ENCODE data around the gene ATP2B3.

Gene ATP2B3

DNA sequence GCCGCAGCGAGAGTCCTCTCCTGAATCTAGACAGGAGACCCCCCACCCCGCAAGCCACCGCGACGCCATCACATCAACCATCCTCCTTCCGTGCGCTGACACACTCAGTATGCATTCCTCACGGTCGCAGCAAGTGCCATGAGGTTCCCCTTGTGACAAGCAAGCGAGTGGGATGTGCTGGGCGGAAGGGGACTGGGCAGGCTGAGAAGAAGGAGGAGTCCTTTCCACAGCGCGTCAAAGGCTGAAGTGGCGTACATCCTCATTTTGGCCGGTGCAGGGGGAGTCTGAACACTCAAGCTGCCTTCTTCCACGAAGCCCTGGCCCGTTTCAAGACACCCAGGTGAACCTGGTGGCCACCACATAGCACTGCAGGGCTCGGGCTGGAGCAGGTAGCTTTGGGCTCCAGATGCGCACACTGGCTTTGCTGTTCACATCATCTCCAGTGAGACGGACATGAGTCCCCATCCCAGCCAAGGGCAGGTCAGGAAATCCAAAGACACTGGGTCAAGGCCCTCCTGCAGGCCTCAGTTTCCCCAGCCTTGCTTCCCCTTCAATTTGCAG lies 51.1 kb downstream of the ATP2B3 start:
- no CpG with 5 or more reads among the region's 21 CpGs for WGBS (ENCODE audit: extremely low coverage, insufficient coverage, low lambda C conversion rate)
- H3K79me1 ChIP-seq (ENCODE audit: low read length): no peaks in the 10 kb centered on the region
- no peaks in the 10 kb centered on the region for H3K27me3 ChIP-seq (ENCODE audit: insufficient read depth, low read length, poor library complexity)
- H3K4ac ChIP-seq (ENCODE audit: low read depth, low read length): no peak overlapping the region
- H3K56ac ChIP-seq (ENCODE audit: low read length): no peak overlapping the region
- H4K5ac ChIP-seq (ENCODE audit: low read length): no peak overlapping the region
- H3K36me3 ChIP-seq (ENCODE audit: control insufficient read depth, insufficient read depth, low read length): no peaks in the 10 kb centered on the region
- no peak overlapping the region for H2AK5ac ChIP-seq (ENCODE audit: low read length)
- no peaks in the 10 kb centered on the region for H3K79me2 ChIP-seq (ENCODE audit: control insufficient read depth, insufficient read depth, low read length)
- no peak for DNase-seq
- H3K18ac ChIP-seq (ENCODE audit: low read length): no peak overlapping the region
- no peak overlapping the region for H3K23ac ChIP-seq (ENCODE audit: low read length)
- H2BK120ac ChIP-seq (ENCODE audit: low read depth, low read length): no peak overlapping the region
- no peak overlapping the region for H4K8ac ChIP-seq (ENCODE audit: low read depth, low read length)
- no peak overlapping the region for H3K27ac ChIP-seq (ENCODE audit: low read depth, low read length)
- no peak overlapping the region for H2BK5ac ChIP-seq (ENCODE audit: low read length)
- no peak overlapping the region for H3K4me2 ChIP-seq (ENCODE audit: low read length)
- no peak overlapping the region for H3K4me3 ChIP-seq (ENCODE audit: low read length)
- no peak overlapping the region for H3K9ac ChIP-seq (ENCODE audit: low read length)
- H2BK15ac ChIP-seq (replicated peaks; ENCODE audit: low read depth): no peak overlapping the region
- H3K4me1 ChIP-seq (ENCODE audit: control insufficient read depth, low read depth, low read length): no peaks in the 10 kb centered on the region

DNA sequence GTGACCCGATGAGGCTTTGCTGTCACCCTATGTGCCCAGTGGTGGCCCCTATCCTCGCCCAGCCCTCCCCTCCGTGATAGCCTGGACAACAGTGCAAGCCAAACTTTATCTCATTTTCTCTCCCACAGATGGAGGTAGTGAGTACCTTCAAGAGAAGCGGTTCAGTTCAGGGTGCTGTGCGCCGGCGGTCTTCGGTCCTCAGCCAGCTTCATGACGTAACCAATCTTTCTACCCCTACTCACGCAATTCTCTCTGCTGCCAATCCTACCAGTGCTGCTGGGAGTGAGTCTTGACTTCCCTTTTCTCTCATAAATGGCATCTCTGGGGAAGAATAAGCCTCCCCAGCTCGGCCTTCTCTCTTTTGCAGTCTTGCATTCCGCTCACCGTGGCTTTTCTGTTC lies 52.0 kb downstream of the ATP2B3 start:
- Histone ChIP-seq H3K36me3 (ENCODE audit: control insufficient read depth, insufficient read depth, low read length) (no peaks in the 10 kb centered on the region), H3K4me3 (ENCODE audit: low read length) (no peak overlapping the region), H2AK5ac (ENCODE audit: low read length) (no peak overlapping the region), H2BK15ac (replicated peaks; ENCODE audit: low read depth) (no peak overlapping the region), H3K56ac (ENCODE audit: low read length) (no peak overlapping the region), H3K4me2 (ENCODE audit: low read length) (no peak overlapping the region), H3K18ac (ENCODE audit: low read length) (no peak overlapping the region), H3K23ac (ENCODE audit: low read length) (no peak overlapping the region), H3K27ac (ENCODE audit: low read depth, low read length) (no peak overlapping the region), H2BK120ac (ENCODE audit: low read depth, low read length) (no peak overlapping the region), H4K5ac (ENCODE audit: low read length) (no peak overlapping the region), H2BK5ac (ENCODE audit: low read length) (no peak overlapping the region), H3K27me3 (ENCODE audit: insufficient read depth, low read length, poor library complexity) (no peaks in the 10 kb centered on the region), H3K4ac (ENCODE audit: low read depth, low read length) (no peak overlapping the region), H3K4me1 (ENCODE audit: control insufficient read depth, low read depth, low read length) (no peaks in the 10 kb centered on the region), H4K8ac (ENCODE audit: low read depth, low read length) (no peak overlapping the region), H3K79me1 (ENCODE audit: low read length) (no peaks in the 10 kb centered on the region), H3K9ac (ENCODE audit: low read length) (no peak overlapping the region), H3K79me2 (ENCODE audit: control insufficient read depth, insufficient read depth, low read length) (no peaks in the 10 kb centered on the region)
- no CpG with 5 or more reads among the region's 13 CpGs for WGBS (ENCODE audit: extremely low coverage, insufficient coverage, low lambda C conversion rate)
- DNase-seq: no peak

DNA sequence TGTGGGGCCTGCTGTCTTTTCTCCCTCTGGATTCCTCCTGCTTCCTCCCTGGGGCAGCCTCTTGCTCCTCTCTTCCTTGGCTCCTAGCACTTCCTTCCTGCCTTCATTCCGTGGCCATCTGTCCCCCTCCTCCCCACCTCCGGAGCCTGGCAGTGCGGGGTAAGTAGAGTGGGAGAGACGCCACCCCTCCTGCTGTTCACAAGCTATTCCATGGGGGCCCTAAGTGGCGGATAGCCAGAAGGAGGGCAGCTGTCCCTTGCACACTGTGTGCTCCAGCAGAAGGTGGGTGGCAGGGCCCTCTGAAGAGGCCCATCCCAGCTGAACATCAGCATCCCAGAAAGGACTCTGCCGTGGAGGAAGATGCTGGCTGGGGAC lies 54.1 kb downstream of the ATP2B3 start:
- no peak overlapping the region for H2BK120ac ChIP-seq (ENCODE audit: low read depth, low read length)
- H4K8ac ChIP-seq (ENCODE audit: low read depth, low read length): no peak overlapping the region
- H3K79me2 ChIP-seq (ENCODE audit: control insufficient read depth, insufficient read depth, low read length): no peaks in the 10 kb centered on the region
- H3K79me1 ChIP-seq (ENCODE audit: low read length): no peaks in the 10 kb centered on the region
- no peak overlapping the region for H2BK5ac ChIP-seq (ENCODE audit: low read length)
- H3K4me3 ChIP-seq (ENCODE audit: low read length): no peak overlapping the region
- no peak overlapping the region for H3K27ac ChIP-seq (ENCODE audit: low read depth, low read length)
- H3K56ac ChIP-seq (ENCODE audit: low read length): no peak overlapping the region
- H3K36me3 ChIP-seq (ENCODE audit: control insufficient read depth, insufficient read depth, low read length): no peaks in the 10 kb centered on the region
- H3K4me1 ChIP-seq (ENCODE audit: control insufficient read depth, low read depth, low read length): no peaks in the 10 kb centered on the region
- H3K9ac ChIP-seq (ENCODE audit: low read length): no peak overlapping the region
- no peak overlapping the region for H2AK5ac ChIP-seq (ENCODE audit: low read length)
- no peak overlapping the region for H3K4me2 ChIP-seq (ENCODE audit: low read length)
- DNase-seq: no peak
- no peaks in the 10 kb centered on the region for H3K27me3 ChIP-seq (ENCODE audit: insufficient read depth, low read length, poor library complexity)
- no peak overlapping the region for H2BK15ac ChIP-seq (replicated peaks; ENCODE audit: low read depth)
- no peak overlapping the region for H3K18ac ChIP-seq (ENCODE audit: low read length)
- no peak overlapping the region for H3K4ac ChIP-seq (ENCODE audit: low read depth, low read length)
- no peak overlapping the region for H4K5ac ChIP-seq (ENCODE audit: low read length)
- no peak overlapping the region for H3K23ac ChIP-seq (ENCODE audit: low read length)
- WGBS (ENCODE audit: extremely low coverage, insufficient coverage, low lambda C conversion rate): no CpG with 5 or more reads among the region's 6 CpGs

DNA sequence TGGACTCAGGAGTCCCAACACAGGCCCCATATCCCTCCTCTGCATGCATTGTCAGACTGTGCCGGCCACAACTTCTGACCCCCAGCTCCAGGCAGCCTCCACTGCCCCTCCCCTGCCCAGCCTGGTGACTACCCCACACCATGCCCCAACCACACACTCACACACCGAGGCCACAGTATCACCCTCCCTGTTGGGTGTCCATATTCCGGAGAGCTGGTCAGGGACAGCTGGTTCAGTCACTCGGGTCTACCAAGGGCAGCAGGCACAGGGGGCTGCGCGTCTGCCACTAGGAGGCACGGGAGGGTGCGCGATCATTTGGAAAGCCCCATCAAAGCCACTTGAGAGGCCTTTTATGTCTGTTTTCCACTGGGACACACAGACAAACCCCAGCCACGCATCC lies 55.2 kb downstream of the ATP2B3 start:
- H3K4me1 ChIP-seq (ENCODE audit: control insufficient read depth, low read depth, low read length): no peaks in the 10 kb centered on the region
- H4K8ac ChIP-seq (ENCODE audit: low read depth, low read length): no peak overlapping the region
- no peaks in the 10 kb centered on the region for H3K79me1 ChIP-seq (ENCODE audit: low read length)
- H2BK5ac ChIP-seq (ENCODE audit: low read length): no peak overlapping the region
- H3K4me3 ChIP-seq (ENCODE audit: low read length): no peak overlapping the region
- no peaks in the 10 kb centered on the region for H3K27me3 ChIP-seq (ENCODE audit: insufficient read depth, low read length, poor library complexity)
- no peak overlapping the region for H2BK120ac ChIP-seq (ENCODE audit: low read depth, low read length)
- WGBS (ENCODE audit: extremely low coverage, insufficient coverage, low lambda C conversion rate): no CpG with 5 or more reads among the region's 10 CpGs
- no peak overlapping the region for H2AK5ac ChIP-seq (ENCODE audit: low read length)
- H3K4ac ChIP-seq (ENCODE audit: low read depth, low read length): no peak overlapping the region
- DNase-seq: no peak
- no peak overlapping the region for H4K5ac ChIP-seq (ENCODE audit: low read length)
- no peak overlapping the region for H3K9ac ChIP-seq (ENCODE audit: low read length)
- no peak overlapping the region for H3K4me2 ChIP-seq (ENCODE audit: low read length)
- no peak overlapping the region for H2BK15ac ChIP-seq (replicated peaks; ENCODE audit: low read depth)
- no peak overlapping the region for H3K18ac ChIP-seq (ENCODE audit: low read length)
- no peak overlapping the region for H3K27ac ChIP-seq (ENCODE audit: low read depth, low read length)
- H3K23ac ChIP-seq (ENCODE audit: low read length): no peak overlapping the region
- no peaks in the 10 kb centered on the region for H3K79me2 ChIP-seq (ENCODE audit: control insufficient read depth, insufficient read depth, low read length)
- no peak overlapping the region for H3K56ac ChIP-seq (ENCODE audit: low read length)
- no peaks in the 10 kb centered on the region for H3K36me3 ChIP-seq (ENCODE audit: control insufficient read depth, insufficient read depth, low read length)

DNA sequence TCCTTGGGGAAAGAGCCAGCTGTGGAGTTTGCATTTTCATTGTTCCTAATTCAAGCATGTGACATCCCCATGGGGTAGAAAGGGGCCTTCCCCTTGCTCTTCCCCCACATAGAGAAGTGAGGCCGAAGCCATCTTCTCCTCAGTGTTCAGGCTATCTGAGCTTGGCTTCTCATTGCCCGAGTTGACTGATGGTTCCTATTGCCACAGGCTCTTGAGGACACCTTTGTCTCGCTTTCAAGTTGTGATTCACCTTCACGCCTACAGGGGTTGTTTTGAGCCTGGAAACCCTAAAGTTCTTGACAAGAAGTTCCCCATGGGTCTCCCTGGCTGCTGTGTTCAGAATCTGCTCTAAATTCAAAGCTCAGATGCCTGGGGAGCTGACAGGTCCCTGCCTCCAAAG lies 56.5 kb downstream of the ATP2B3 start:
- no peak overlapping the region for H3K4me2 ChIP-seq (ENCODE audit: low read length)
- no peak overlapping the region for H3K18ac ChIP-seq (ENCODE audit: low read length)
- H2AK5ac ChIP-seq (ENCODE audit: low read length): no peak overlapping the region
- WGBS (ENCODE audit: extremely low coverage, insufficient coverage, low lambda C conversion rate): no CpG with 5 or more reads among the region's 4 CpGs
- H2BK120ac ChIP-seq (ENCODE audit: low read depth, low read length): no peak overlapping the region
- no peak overlapping the region for H2BK15ac ChIP-seq (replicated peaks; ENCODE audit: low read depth)
- DNase-seq: peak; percentile 49
- H3K56ac ChIP-seq (ENCODE audit: low read length): no peak overlapping the region
- no peak overlapping the region for H4K8ac ChIP-seq (ENCODE audit: low read depth, low read length)
- H3K23ac ChIP-seq (ENCODE audit: low read length): no peak overlapping the region
- no peaks in the 10 kb centered on the region for H3K79me2 ChIP-seq (ENCODE audit: control insufficient read depth, insufficient read depth, low read length)
- H4K5ac ChIP-seq (ENCODE audit: low read length): no peak overlapping the region
- no peak overlapping the region for H3K4me3 ChIP-seq (ENCODE audit: low read length)
- H3K36me3 ChIP-seq (ENCODE audit: control insufficient read depth, insufficient read depth, low read length): no peaks in the 10 kb centered on the region
- no peak overlapping the region for H3K27ac ChIP-seq (ENCODE audit: low read depth, low read length)
- no peak overlapping the region for H3K9ac ChIP-seq (ENCODE audit: low read length)
- no peak overlapping the region for H3K4ac ChIP-seq (ENCODE audit: low read depth, low read length)
- H3K27me3 ChIP-seq (ENCODE audit: insufficient read depth, low read length, poor library complexity): no peaks in the 10 kb centered on the region
- no peaks in the 10 kb centered on the region for H3K4me1 ChIP-seq (ENCODE audit: control insufficient read depth, low read depth, low read length)
- no peak overlapping the region for H2BK5ac ChIP-seq (ENCODE audit: low read length)
- no peaks in the 10 kb centered on the region for H3K79me1 ChIP-seq (ENCODE audit: low read length)

DNA sequence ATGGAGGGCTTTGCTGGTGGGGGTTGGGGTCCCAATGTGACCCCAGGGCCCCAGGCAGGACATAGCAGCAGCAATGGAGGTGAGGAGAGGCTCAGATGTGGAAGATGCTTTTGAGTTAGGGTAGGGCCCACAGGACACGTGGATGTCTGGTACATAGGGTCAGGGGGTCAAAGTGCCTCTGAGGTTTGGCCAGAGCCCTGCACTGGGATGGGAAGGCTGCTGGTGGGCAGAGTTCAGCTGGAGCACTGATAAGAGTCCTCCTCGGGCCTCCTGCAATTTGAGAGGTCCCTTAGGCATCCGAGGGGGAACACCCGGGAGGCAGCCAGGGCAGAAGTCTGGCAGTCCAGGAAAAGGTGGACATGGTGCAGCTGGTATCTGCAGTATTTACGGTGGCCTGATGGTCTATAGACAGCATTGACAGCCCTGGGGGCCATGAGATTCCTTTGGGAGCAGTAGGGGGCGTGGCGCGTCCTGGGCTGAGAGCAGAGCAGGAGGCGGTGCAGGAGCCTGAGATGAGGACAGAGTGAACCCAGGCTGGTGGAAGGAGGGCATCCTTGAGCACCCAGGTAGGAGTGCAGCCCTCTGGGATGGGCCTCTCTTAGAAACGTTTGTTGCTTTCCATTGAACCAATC lies 58.9 kb downstream of the ATP2B3 start:
- no peaks in the 10 kb centered on the region for H3K27me3 ChIP-seq (ENCODE audit: insufficient read depth, low read length, poor library complexity)
- no CpG with 5 or more reads among the region's 10 CpGs for WGBS (ENCODE audit: extremely low coverage, insufficient coverage, low lambda C conversion rate)
- DNase-seq: no peak
- H4K5ac ChIP-seq (ENCODE audit: low read length): no peak overlapping the region
- no peak overlapping the region for H2BK5ac ChIP-seq (ENCODE audit: low read length)
- H3K4me2 ChIP-seq (ENCODE audit: low read length): no peak overlapping the region
- H3K4ac ChIP-seq (ENCODE audit: low read depth, low read length): no peak overlapping the region
- no peaks in the 10 kb centered on the region for H3K79me1 ChIP-seq (ENCODE audit: low read length)
- no peak overlapping the region for H3K23ac ChIP-seq (ENCODE audit: low read length)
- H4K8ac ChIP-seq (ENCODE audit: low read depth, low read length): no peak overlapping the region
- H3K27ac ChIP-seq (ENCODE audit: low read depth, low read length): no peak overlapping the region
- no peak overlapping the region for H2BK15ac ChIP-seq (replicated peaks; ENCODE audit: low read depth)
- no peaks in the 10 kb centered on the region for H3K79me2 ChIP-seq (ENCODE audit: control insufficient read depth, insufficient read depth, low read length)
- H3K36me3 ChIP-seq (ENCODE audit: control insufficient read depth, insufficient read depth, low read length): no peaks in the 10 kb centered on the region
- H3K56ac ChIP-seq (ENCODE audit: low read length): no peak overlapping the region
- H3K9ac ChIP-seq (ENCODE audit: low read length): no peak overlapping the region
- no peak overlapping the region for H2AK5ac ChIP-seq (ENCODE audit: low read length)
- no peak overlapping the region for H3K18ac ChIP-seq (ENCODE audit: low read length)
- H3K4me1 ChIP-seq (ENCODE audit: control insufficient read depth, low read depth, low read length): no peaks in the 10 kb centered on the region
- H2BK120ac ChIP-seq (ENCODE audit: low read depth, low read length): no peak overlapping the region
- H3K4me3 ChIP-seq (ENCODE audit: low read length): no peak overlapping the region
